Inferior parietal cortex (tissue), 1 donor: Measurements from ENCODE around the gene LIG4.

Experiments used
- DNase-seq: peaks from one replicate; pipeline ENCODE4 v3.0.0-alpha.2; 2016; ENCODE audit errors: extremely low spot score

Gene LIG4

GRCh38 chr13:108194435-108194936 lies 20.9 kb downstream of the LIG4 start:
- no peak for DNase-seq

GRCh38 chr13:108193806-108194205 lies 21.5 kb downstream of the LIG4 start:
- DNase-seq = no peak

GRCh38 chr13:108190897-108191296 lies 24.4 kb downstream of the LIG4 start:
- DNase-seq = no peak

GRCh38 chr13:108188260-108188659 lies 27.1 kb downstream of the LIG4 start:
- DNase-seq = no peak

GRCh38 chr13:108185223-108185622 lies 30.1 kb downstream of the LIG4 start:
- no peak for DNase-seq

GRCh38 chr13:108182652-108183051 lies 32.7 kb downstream of the LIG4 start:
- no peak for DNase-seq

- no peak for DNase-seq
Measured at GRCh38 chr13:108178078-108178477, 37.3 kb downstream of the LIG4 start.

- peak; percentile 13 for DNase-seq
Measured at GRCh38 chr13:108176685-108177274, 38.6 kb downstream of the LIG4 start.

GRCh38 chr13:108168929-108169328 lies 46.4 kb downstream of the LIG4 start:
- DNase-seq = no peak

- DNase-seq = no peak
Measured at GRCh38 chr13:108166078-108166477, 49.3 kb downstream of the LIG4 start.

- no peak for DNase-seq
Measured at GRCh38 chr13:108158746-108159145, 56.6 kb downstream of the LIG4 start.
